Neural progenitor cell (in vitro differentiated cells): ENCODE data around the gene LRRC8D.

Source experiments
- EZH2 ChIP-seq: fragments of 200-600 bp; sonication (generic); IDR thresholded peaks from 2 replicates; pipeline ENCODE4 v1.6.1; 2017; ENCODE audit warnings: antibody characterized with exemption, mild to moderate bottlenecking, moderate library complexity
- TF ChIP-seq, protein P1 (sequence below): fragments of 200-600 bp; sonication (generic); IDR thresholded peaks from 2 replicates; pipeline ENCODE4 v1.5.1; 2017; ENCODE audit warnings: antibody characterized with exemption, mild to moderate bottlenecking

DNA sequence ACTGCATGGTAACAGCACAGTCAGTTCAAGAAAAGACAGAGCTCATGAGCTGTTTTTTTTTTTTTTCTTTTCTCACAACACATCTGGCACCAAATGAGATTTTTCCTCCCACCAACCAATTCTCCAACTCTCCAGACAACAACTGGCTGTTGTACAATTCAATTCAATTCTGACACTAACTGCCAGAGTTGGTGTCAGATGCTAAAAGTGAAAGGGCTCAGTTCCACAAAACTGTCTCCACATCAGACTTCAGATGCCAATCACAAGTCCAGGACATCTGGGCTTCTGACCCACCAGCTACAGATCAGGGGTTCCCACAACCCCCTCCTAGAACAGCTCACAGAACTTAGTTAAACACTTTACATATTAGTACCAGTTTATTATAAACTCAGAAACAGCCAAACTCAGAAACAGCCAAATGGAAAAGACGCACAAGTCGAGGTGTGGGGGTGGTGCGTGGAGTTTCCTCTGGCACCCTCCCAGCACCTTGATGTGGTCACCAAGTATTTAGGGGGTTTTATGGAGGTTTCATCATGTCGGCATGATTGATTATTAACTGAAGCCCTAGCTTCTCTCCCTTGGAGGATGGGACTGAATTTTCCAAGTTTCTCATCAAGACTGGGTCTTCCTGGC, 39.2 kb upstream of the LRRC8D start:
- TF ChIP-seq, protein P1, sequence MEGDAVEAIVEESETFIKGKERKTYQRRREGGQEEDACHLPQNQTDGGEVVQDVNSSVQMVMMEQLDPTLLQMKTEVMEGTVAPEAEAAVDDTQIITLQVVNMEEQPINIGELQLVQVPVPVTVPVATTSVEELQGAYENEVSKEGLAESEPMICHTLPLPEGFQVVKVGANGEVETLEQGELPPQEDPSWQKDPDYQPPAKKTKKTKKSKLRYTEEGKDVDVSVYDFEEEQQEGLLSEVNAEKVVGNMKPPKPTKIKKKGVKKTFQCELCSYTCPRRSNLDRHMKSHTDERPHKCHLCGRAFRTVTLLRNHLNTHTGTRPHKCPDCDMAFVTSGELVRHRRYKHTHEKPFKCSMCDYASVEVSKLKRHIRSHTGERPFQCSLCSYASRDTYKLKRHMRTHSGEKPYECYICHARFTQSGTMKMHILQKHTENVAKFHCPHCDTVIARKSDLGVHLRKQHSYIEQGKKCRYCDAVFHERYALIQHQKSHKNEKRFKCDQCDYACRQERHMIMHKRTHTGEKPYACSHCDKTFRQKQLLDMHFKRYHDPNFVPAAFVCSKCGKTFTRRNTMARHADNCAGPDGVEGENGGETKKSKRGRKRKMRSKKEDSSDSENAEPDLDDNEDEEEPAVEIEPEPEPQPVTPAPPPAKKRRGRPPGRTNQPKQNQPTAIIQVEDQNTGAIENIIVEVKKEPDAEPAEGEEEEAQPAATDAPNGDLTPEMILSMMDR, result no peak
- TF ChIP-seq EZH2, result no peak
